GM19025 (cell line): ENCODE data around the gene ATP8A1.
"Not testable (repeated sequence)": the region's sequence is repeated elsewhere in the genome, so short reads cannot be mapped to it uniquely, and the experiment has no call there.

Experiments used
- ATAC-seq: cut with Tn5 transposase; IDR thresholded peaks from one replicate; pipeline ENCODE4 v1.9.1; 2021; ENCODE audit warnings: mild to moderate bottlenecking, low read depth, moderate library complexity; ENCODE audit not compliant: unreplicated experiment

Gene ATP8A1

GRCh38 chr4:42391981-42392380 is 264.9 kb downstream of the ATP8A1 start:
- no peak for ATAC-seq

DNA sequence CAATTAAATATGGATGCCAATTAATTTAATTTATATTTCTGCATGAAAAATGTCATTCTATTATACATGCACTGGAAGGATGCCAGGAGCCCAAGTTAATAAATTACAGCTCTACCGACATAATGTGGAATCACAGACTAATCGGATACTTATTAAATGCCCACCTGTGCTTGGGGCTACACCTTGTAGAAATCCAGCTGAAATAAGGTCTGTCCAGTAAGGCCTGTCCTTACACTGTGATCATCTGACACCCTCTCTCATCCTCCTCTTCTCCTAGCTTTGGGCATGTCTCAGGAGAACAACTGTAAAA is 265.6 kb downstream of the ATP8A1 start:
- no peak for ATAC-seq

DNA sequence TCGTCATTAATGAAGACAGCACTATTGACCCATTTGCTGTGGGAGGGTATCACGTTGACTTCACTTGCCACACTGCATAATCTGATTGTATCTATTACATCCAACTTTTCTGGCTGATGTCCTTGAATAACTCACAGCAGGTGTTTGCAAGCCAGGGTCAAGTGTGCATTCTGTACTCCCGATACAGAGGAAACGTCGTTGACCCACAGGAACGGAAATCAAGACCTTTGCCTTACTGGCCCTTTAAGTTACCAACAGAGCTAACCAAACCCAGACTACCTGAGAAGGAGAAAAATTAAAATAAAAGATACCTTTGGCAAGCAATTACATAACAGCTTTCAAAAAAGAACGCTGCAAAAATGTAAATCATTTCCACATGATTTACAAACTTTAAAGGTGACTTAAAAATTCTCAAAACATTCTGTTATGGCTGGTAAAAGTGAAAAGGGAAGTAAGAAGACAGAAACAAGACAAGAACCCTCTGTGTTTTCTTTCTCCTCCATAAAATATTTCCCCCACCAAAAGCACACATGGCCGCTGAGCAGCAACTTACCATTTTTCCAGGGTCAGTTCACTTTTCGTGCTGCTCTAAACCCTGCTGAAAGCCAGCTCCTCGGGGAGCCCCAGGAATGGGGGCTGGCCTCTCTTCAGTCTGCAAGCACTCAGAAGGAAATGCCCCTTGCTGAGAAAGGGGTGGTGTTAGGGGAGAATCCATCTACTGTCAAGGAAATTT is 266.1 kb downstream of the ATP8A1 start:
- no peak for ATAC-seq

DNA sequence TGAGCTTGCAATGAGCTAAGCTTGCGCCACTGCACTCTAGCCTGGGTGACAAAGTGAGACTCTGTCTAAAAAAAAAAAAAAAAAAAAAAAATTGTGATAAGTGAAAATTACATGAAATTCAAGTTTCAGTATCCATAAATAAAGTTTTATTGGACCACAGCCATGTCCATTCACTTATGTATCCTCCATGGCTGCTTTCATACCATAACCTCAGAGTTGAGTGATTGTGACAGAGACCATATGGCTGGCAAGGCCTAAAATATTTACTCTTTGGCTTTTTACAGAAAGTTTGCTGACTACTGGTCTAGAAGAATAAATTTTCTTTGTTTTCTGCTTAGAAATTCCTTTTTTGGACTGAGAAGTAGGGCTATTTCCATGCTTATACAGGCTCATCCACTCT is 271.4 kb downstream of the ATP8A1 start:
- no peak for ATAC-seq

- ATAC-seq: no peak
Observed at GRCh38 chr4:42381666-42382065, 275.2 kb downstream of the ATP8A1 start.

GRCh38 chr4:42377497-42377896 is 279.4 kb downstream of the ATP8A1 start:
- ATAC-seq: no peak

GRCh38 chr4:42372303-42372702 is 284.6 kb downstream of the ATP8A1 start:
- not testable (repeated sequence) for ATAC-seq

DNA sequence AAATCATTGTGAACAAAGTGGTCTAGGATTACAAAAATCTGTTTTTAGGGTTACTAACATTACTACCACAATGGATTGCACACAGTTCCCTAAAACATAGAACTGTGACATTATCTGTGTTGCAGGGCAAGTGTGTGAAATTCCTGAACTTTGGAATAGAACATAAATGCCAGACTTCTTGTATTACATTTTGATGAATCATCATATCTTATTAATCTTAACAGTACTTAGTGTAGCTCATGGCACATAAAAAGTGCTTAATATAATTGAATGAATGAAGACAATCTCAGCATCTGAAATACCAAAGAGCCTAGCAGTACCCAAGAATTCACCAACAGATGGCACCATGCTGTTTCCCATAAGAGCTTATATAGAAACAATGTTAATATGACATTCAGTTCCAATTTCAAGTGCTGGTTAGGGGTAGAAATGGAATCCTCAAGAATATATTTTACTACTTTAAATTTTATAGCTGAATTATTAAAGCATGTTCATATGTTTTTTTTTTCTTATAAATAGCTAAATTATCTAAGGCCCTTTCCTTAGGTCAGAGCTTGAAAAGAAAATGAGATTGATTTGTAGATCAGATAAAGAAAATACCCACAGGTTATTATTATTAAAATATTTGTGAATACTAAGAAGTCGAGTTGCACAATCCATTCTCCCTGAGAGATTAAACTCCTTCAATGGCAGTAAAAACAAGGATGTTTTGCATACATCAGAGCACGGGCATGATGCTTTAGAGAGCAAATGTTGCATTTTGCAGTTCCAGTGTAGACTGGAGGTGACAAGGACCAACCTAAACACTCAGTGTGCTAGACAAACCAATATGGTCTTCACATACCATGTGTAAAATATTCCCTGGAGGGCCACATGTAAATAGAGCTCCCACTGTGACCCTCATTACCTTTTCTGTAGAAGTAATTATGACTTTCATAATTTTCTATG is 285.3 kb downstream of the ATP8A1 start:
- ATAC-seq: no peak

DNA sequence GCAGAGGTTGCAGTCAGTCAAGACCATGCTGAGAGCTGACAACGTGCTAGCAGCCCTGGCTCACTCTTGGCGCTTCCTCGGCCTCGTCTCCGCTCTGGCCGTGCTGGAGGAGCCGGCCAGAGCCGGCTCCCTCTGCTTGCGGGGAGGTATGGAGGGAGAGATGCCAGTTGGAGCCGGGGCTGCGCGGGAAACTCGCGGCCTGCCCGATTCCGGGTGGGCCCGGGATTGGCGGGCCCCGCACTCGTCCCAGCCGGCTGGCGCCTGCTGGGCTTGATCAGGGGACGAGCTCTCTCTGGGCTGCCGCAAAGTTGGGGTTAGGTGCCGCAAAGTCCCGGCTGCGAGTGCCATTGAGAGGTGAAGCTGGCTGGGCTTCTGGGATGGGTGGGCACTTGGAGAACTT is 287.4 kb downstream of the ATP8A1 start:
- ATAC-seq: no peak

- ATAC-seq: no peak
Observed at GRCh38 chr4:42366959-42367358, 289.9 kb downstream of the ATP8A1 start.

GRCh38 chr4:42364266-42365053 is 292.4 kb downstream of the ATP8A1 start:
- ATAC-seq: no peak

DNA sequence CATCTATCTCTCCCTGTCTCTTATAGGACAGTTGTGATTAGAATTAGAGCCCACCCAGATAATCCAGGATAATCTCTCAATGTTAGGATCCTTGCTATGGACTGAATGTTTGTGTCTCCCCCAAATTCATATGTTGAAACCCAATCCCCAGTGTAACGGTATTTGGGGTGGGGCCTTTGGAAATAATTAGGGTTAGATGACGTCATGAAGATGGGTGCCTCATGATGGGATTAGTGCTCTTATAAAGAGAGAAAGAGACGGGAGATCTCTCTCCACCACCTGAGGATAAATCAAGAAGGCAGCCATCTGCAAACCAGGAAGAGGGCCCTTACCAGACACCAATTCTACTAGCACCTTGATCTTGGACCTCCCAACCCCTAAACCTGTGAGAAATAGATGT is 293.3 kb downstream of the ATP8A1 start:
- no peak for ATAC-seq

DNA sequence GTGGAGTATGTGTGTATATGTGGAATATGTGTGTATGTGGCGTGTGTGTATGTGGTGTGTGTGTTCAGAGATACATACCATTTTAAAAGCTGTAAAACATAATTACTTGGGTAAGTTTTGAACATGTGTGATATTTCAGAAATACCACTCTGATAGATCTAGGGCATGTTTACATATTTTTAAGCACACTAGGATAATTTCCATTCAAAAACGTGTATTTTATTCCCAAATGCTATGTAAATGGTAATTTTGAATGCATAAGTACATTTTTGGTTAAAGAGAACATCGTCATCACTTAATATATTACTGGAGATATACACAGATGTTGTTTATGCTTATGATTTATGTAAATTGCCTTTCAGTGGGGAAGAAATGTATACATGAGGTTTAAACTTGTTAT is 294.3 kb downstream of the ATP8A1 start:
- ATAC-seq: no peak

GRCh38 chr4:42361456-42361855 is 295.4 kb downstream of the ATP8A1 start:
- ATAC-seq: no peak

DNA sequence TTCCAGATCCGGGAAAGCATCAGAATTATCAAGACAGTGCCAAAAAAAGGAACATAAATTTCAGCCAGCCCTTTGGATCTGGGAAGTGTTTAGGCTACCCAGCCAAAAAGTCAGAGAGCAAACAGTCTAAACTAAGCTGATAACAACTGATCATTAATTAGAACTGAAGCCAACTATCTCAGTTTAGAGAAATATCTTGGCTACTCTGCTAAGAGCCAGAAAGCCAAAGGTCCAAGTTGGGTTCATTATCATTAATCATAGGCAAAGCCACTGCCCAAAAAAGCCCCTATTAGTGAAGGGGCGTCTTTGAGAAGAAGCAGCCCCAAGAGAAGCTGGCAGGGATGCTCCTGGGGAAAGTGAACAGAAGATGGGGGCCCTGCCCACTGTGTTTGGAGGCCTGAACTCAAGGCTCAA is 296.6 kb downstream of the ATP8A1 start:
- ATAC-seq: no peak

DNA sequence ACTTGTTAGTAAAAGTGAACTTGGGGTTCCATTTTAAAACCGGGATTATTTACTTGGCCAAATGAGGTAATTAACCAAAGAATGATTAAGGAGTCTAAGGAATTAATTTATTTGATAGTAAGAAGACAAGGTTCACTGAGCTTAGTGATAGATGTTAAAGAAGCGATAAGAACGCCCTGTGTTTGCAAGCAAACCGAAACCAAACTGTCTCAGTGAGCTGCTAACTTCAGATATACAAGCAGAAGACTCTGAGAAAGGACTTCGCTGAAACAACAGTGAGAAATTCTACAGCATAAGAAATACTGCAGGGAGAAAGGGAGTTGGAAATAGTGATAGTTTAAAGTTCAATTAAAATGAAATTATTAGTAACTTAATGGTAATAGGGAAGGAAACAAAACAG is 297.2 kb downstream of the ATP8A1 start:
- ATAC-seq: no peak
